ENCODE measurements around the gene QPCT.
"Not testable (repeated sequence)": the region's sequence is repeated elsewhere in the genome, so short reads cannot be mapped to it uniquely, and the experiment has no call there.

QPCT gene

DNA sequence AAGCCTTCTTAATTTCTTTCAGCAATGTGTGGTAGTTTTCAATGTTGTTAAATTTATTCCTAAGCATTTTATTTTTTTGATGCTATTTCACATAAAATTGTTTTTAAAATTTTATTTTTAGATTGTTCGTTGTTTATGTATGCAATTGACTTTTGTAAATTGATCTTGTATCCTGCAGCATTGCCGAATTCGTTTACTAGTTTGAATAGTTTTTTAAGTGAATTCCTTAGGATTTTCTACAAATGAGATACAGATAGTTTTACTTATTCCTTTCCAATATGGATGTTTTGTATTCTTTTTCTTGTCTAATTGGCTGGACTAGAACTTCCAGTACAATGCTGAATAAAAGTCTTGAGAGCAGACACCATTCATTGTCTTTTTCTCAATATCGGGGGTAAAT is 55.6 kb downstream of the QPCT start:
- Histone ChIP-seq H3K4me1 (ENCODE audit: control insufficient read depth, insufficient read depth, low read length) (no peaks in the 10 kb centered on the region), H3K36me3 (ENCODE audit: control insufficient read depth, insufficient read depth, low read length) (no peaks in the 10 kb centered on the region), H3K27me3 (ENCODE audit: control insufficient read depth, insufficient read depth, low read length) (no peaks in the 10 kb centered on the region), H3K9ac (ENCODE audit: low read depth, low read length) (no peak overlapping the region), H3K9me3 (ENCODE audit: control insufficient read depth, insufficient read depth, low read length) (no peaks in the 10 kb centered on the region), H3K4me3 (ENCODE audit: low read depth, low read length) (no peak overlapping the region)

- Histone ChIP-seq H3K4me3 (ENCODE audit: low read depth, low read length) (no peak overlapping the region), H3K4me1 (ENCODE audit: control insufficient read depth, insufficient read depth, low read length) (no peaks in the 10 kb centered on the region), H3K27me3 (ENCODE audit: control insufficient read depth, insufficient read depth, low read length) (no peaks in the 10 kb centered on the region), H3K9me3 (ENCODE audit: control insufficient read depth, insufficient read depth, low read length) (no peaks in the 10 kb centered on the region), H3K36me3 (ENCODE audit: control insufficient read depth, insufficient read depth, low read length) (no peaks in the 10 kb centered on the region), H3K9ac (ENCODE audit: low read depth, low read length) (no peak overlapping the region)
These were observed 58.2 kb downstream of the QPCT start for GRCh38 chr2:37402636-37403035.

DNA sequence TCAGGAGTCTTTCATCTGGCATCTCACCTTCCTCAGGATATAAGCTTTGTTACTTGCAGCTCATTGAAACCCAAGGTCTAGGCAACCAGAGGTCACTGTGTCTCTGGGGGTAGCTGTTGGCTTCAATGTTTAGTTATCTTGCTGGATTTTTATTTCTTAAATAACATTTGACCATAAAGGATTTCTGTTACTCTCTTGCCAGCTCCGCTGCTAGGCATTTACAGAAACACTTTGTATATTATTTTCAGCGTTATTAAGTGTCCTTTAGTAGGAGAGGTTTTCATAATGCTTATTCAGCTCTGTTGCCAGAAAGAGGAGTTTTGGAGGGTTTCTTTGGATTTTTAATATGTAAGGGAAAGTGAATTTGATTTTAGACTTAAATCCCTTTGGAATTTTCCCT is 61.4 kb downstream of the QPCT start:
- H3K9me3 ChIP-seq (ENCODE audit: control insufficient read depth, insufficient read depth, low read length): no peaks in the 10 kb centered on the region

GRCh38 chr2:37412231-37412630 is 67.8 kb downstream of the QPCT start:
- Histone ChIP-seq H3K4me3 (ENCODE audit: low read depth, low read length) (no peak overlapping the region), H3K36me3 (ENCODE audit: control insufficient read depth, insufficient read depth, low read length) (no peaks in the 10 kb centered on the region), H3K4me1 (ENCODE audit: control insufficient read depth, insufficient read depth, low read length) (no peaks in the 10 kb centered on the region), H3K9ac (ENCODE audit: low read depth, low read length) (no peak overlapping the region), H3K27me3 (ENCODE audit: control insufficient read depth, insufficient read depth, low read length) (no peaks in the 10 kb centered on the region), H3K9me3 (ENCODE audit: control insufficient read depth, insufficient read depth, low read length) (no peaks in the 10 kb centered on the region)

More for the DNA sequence above, 61.4 kb downstream of the QPCT start:
- H3K36me3 ChIP-seq (ENCODE audit: control insufficient read depth, insufficient read depth, low read length): no peaks in the 10 kb centered on the region
- H3K4me3 ChIP-seq (ENCODE audit: low read depth, low read length): no peak overlapping the region
- no peaks in the 10 kb centered on the region for H3K4me1 ChIP-seq (ENCODE audit: control insufficient read depth, insufficient read depth, low read length)
- no peaks in the 10 kb centered on the region for H3K27me3 ChIP-seq (ENCODE audit: control insufficient read depth, insufficient read depth, low read length)
- H3K9ac ChIP-seq (ENCODE audit: low read depth, low read length): no peak overlapping the region

DNA sequence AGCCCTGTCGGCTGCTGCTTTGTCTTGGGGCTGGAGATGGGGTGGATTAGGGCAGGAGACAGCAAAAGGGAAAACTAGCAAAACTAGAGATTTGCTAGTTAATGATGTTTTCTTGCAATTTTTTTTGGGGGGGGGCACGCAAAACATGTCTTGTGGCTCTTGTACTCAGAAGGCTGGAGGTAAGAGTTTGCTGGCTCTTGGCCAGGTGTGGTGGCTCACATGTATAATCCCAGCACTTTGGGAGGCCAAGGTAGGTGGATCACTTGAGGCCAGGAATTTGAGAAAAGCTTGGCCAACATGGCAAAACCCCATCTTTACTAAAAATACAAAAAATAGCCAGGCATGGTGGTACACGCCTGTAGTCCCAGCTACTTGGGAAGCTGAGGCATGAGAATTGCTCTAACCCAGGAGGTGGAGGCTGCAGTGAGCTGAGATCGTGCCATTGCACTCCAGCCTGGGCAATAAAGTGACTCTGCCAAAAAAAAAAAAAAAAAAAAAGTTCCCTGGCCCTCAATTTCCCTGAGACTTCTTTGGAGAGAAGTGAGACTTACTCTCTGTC is 69.6 kb downstream of the QPCT start:
- H3K27me3 ChIP-seq (ENCODE audit: control insufficient read depth, insufficient read depth, low read length); H3K4me3 ChIP-seq (ENCODE audit: low read depth, low read length); H3K4me1 ChIP-seq (ENCODE audit: control insufficient read depth, insufficient read depth, low read length); H3K36me3 ChIP-seq (ENCODE audit: control insufficient read depth, insufficient read depth, low read length); H3K9ac ChIP-seq (ENCODE audit: low read depth, low read length); H3K9me3 ChIP-seq (ENCODE audit: control insufficient read depth, insufficient read depth, low read length): not testable (repeated sequence)

- Histone ChIP-seq H3K4me1 (ENCODE audit: control insufficient read depth, insufficient read depth, low read length) (no peaks in the 10 kb centered on the region), H3K9ac (ENCODE audit: low read depth, low read length) (no peak overlapping the region), H3K4me3 (ENCODE audit: low read depth, low read length) (no peak overlapping the region), H3K9me3 (ENCODE audit: control insufficient read depth, insufficient read depth, low read length) (no peaks in the 10 kb centered on the region), H3K27me3 (ENCODE audit: control insufficient read depth, insufficient read depth, low read length) (no peaks in the 10 kb centered on the region), H3K36me3 (ENCODE audit: control insufficient read depth, insufficient read depth, low read length) (no peaks in the 10 kb centered on the region)
These were observed 70.1 kb downstream of the QPCT start for GRCh38 chr2:37414470-37414949.

- no peaks in the 10 kb centered on the region for H3K27me3 ChIP-seq (ENCODE audit: control insufficient read depth, insufficient read depth, low read length)
- H3K4me3 ChIP-seq (ENCODE audit: low read depth, low read length): no peak overlapping the region
- no peaks in the 10 kb centered on the region for H3K4me1 ChIP-seq (ENCODE audit: control insufficient read depth, insufficient read depth, low read length)
- no peaks in the 10 kb centered on the region for H3K36me3 ChIP-seq (ENCODE audit: control insufficient read depth, insufficient read depth, low read length)
- no peaks in the 10 kb centered on the region for H3K9me3 ChIP-seq (ENCODE audit: control insufficient read depth, insufficient read depth, low read length)
- H3K9ac ChIP-seq (ENCODE audit: low read depth, low read length): no peak overlapping the region
These were observed 70.8 kb downstream of the QPCT start for GRCh38 chr2:37415128-37415820.

- H3K9ac ChIP-seq (ENCODE audit: low read depth, low read length): no peak overlapping the region
- no peak overlapping the region for H3K4me3 ChIP-seq (ENCODE audit: low read depth, low read length)
- H3K27me3 ChIP-seq (ENCODE audit: control insufficient read depth, insufficient read depth, low read length): no peaks in the 10 kb centered on the region
- no peaks in the 10 kb centered on the region for H3K36me3 ChIP-seq (ENCODE audit: control insufficient read depth, insufficient read depth, low read length)
- no peaks in the 10 kb centered on the region for H3K9me3 ChIP-seq (ENCODE audit: control insufficient read depth, insufficient read depth, low read length)
- H3K4me1 ChIP-seq (ENCODE audit: control insufficient read depth, insufficient read depth, low read length): no peaks in the 10 kb centered on the region
These were observed 72.9 kb downstream of the QPCT start for GRCh38 chr2:37417321-37417720.

DNA sequence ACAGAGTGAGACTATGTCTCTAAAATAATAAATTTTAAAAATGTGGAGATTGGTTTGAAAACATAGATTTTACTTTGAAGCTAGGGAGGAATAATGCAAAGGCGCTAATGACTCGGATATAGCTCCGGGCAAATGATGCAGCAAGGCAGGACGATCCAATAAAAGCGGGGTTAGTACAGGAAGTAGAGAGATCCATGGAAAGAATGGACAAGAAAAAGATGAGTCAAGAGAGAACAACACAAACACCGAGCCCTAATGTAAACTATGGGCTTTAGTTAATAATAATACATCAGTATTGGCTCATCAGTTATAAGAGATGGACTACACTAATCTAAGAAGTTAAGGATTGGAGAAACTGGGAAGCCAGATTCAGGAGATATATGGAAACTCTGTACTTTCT is 74.5 kb downstream of the QPCT start:
- Histone ChIP-seq H3K36me3 (ENCODE audit: control insufficient read depth, insufficient read depth, low read length) (no peaks in the 10 kb centered on the region), H3K9ac (ENCODE audit: low read depth, low read length) (no peak overlapping the region), H3K4me1 (ENCODE audit: control insufficient read depth, insufficient read depth, low read length) (no peaks in the 10 kb centered on the region), H3K27me3 (ENCODE audit: control insufficient read depth, insufficient read depth, low read length) (no peaks in the 10 kb centered on the region), H3K4me3 (ENCODE audit: low read depth, low read length) (no peak overlapping the region), H3K9me3 (ENCODE audit: control insufficient read depth, insufficient read depth, low read length) (no peaks in the 10 kb centered on the region)

DNA sequence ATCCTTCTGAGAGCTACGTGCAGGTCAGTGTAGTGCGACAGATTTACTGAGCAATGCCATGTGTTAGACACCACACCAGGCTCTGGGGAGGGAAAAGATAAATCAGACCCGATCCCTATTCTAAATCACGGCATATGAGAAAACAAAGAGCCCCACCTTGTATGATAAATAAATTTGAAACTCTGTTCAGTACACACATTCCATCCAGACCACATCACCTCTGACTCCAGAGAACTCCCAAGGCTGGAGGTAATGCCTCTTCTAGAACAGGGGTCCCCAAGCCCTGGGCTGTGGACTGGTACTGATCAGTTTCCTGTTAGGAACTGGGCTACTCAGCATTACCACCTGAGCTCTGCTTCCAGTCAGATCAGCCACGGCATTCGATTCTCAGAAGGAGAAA is 77.3 kb downstream of the QPCT start:
- no peak overlapping the region for H3K4me3 ChIP-seq (ENCODE audit: low read depth, low read length)
- no peak overlapping the region for H3K9ac ChIP-seq (ENCODE audit: low read depth, low read length)
- no peaks in the 10 kb centered on the region for H3K9me3 ChIP-seq (ENCODE audit: control insufficient read depth, insufficient read depth, low read length)

GRCh38 chr2:37422816-37423215 is 78.4 kb downstream of the QPCT start:
- no peak overlapping the region for H3K9ac ChIP-seq (ENCODE audit: low read depth, low read length)
- H3K4me3 ChIP-seq (ENCODE audit: low read depth, low read length): no peak overlapping the region
- H3K9me3 ChIP-seq (ENCODE audit: control insufficient read depth, insufficient read depth, low read length): no peaks in the 10 kb centered on the region
- no peaks in the 10 kb centered on the region for H3K36me3 ChIP-seq (ENCODE audit: control insufficient read depth, insufficient read depth, low read length)
- no peaks in the 10 kb centered on the region for H3K27me3 ChIP-seq (ENCODE audit: control insufficient read depth, insufficient read depth, low read length)
- no peaks in the 10 kb centered on the region for H3K4me1 ChIP-seq (ENCODE audit: control insufficient read depth, insufficient read depth, low read length)

More for the DNA sequence above, 77.3 kb downstream of the QPCT start:
- Histone ChIP-seq H3K27me3 (ENCODE audit: control insufficient read depth, insufficient read depth, low read length) (no peaks in the 10 kb centered on the region), H3K36me3 (ENCODE audit: control insufficient read depth, insufficient read depth, low read length) (no peaks in the 10 kb centered on the region), H3K4me1 (ENCODE audit: control insufficient read depth, insufficient read depth, low read length) (no peaks in the 10 kb centered on the region)
